Upper lobe of right lung (tissue), 1 donor: ENCODE measurements around the gene PRXL2B. TPM values are rescaled to one million over a fixed set of nuclear protein-coding genes. Genes with fewer than 3 reads are reported as not detected.
A peak's percentile ranks its signal among the peaks of the same experiment; 100 is the strongest.

Source experiments
- ATAC-seq: fragments of 200-7000 bp; cut with Tn5 transposase; one replicate; pipeline ENCODE4 v1.9.1; 2020; ENCODE audit warnings: mild to moderate bottlenecking, moderate library complexity
- DNase-seq: peaks from one replicate; pipeline ENCODE4 v3.0.0-alpha.2; 2020
- H3K27ac ChIP-seq: fragments of 200-600 bp; one replicate; pipeline ENCODE4 v1.8.0; 2022
- H3K27me3 ChIP-seq: fragments of 200-600 bp; one replicate; pipeline ENCODE4 v1.8.0; 2022; ENCODE audit warnings: mild to moderate bottlenecking
- H3K36me3 ChIP-seq: fragments of 200-600 bp; one replicate; pipeline ENCODE4 v1.8.0; 2022
- H3K4me1 ChIP-seq: fragments of 200-600 bp; one replicate; pipeline ENCODE4 v1.8.0; 2022
- H3K4me3 ChIP-seq: fragments of 200-600 bp; one replicate; pipeline ENCODE4 v1.8.0; 2022; ENCODE audit warnings: mild to moderate bottlenecking
- H3K9me3 ChIP-seq: fragments of 200-600 bp; one replicate; pipeline ENCODE4 v1.8.0; 2022
- intact Hi-C: fragments of 100-400 bp; cut with DNase I; formaldehyde crosslinking; loops from one replicate; pipeline ENCODE4 v1.11.0; 2022
- total RNA-seq: library from RNA; stranded (reverse); fragmentation: NEBNext Ultra II Directional; extraction: Animal tissue kit (Norgen Biotek cat#: 25700); gene quantifications from one replicate; pipeline ENCODE4 v1.2.1, GENCODE V29; 2021
- TF ChIP-seq, protein P1 (sequence below): fragments of 200-600 bp; IDR thresholded peaks from one replicate; pipeline ENCODE4 v1.8.0; 2022; ENCODE audit warnings: antibody characterized with exemption
- donor health status: DM: no; HTN: yes; CAD: no; lungs with severe emphysema.

Gene PRXL2B
- total RNA-seq, 1 donor from 2014 or later = 25.9 TPM

DNA sequence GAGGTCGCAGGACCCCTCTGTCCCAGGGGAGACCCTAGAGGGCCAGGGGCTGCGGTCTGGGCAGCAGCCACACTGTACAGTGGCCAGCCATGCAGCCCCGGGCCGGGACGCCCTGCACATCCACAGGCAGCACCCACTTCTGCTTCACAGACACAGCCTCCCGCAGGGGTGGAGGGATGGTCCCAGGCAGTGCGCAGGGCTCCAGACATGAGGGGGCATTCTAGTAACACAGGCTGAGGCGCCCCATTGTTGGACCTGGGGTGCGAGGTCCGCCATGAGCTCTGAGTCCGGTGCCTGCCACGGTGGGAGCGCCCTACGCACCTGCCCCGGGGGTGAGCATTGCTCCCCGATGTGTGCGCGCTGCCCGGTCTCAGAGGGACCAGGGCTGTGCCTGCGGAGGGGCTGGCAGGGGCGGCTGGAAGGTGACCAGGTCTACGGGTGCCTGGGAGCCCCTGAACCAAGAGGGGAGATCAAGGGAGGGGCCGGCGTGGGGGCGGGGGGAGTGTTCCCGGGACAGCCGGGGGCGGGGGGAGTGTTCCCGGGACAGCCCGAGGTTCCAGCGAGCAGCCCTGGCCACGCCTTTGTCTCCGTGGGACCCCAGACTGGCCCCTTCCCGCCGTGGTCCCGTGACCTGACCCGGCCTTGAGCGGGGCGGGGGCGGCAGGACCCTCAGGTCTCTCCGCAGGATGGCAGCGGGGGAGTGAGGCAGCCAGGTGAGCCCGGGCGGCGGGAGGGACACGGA lies 41.8 kb downstream of the PRXL2B start:
- Histone ChIP-seq H3K36me3 (no peaks in the 10 kb centered on the region), H3K4me1 (no peaks in the 10 kb centered on the region), H3K4me3 (no peak overlapping the region), H3K27ac (no peak overlapping the region), H3K27me3 (peaks cover 47% of the 10 kb centered on the region), H3K9me3 (no peaks in the 10 kb centered on the region)
- ATAC-seq (peak; percentile 13), DNase-seq (peak; percentile 62)
- TF ChIP-seq, protein P1, sequence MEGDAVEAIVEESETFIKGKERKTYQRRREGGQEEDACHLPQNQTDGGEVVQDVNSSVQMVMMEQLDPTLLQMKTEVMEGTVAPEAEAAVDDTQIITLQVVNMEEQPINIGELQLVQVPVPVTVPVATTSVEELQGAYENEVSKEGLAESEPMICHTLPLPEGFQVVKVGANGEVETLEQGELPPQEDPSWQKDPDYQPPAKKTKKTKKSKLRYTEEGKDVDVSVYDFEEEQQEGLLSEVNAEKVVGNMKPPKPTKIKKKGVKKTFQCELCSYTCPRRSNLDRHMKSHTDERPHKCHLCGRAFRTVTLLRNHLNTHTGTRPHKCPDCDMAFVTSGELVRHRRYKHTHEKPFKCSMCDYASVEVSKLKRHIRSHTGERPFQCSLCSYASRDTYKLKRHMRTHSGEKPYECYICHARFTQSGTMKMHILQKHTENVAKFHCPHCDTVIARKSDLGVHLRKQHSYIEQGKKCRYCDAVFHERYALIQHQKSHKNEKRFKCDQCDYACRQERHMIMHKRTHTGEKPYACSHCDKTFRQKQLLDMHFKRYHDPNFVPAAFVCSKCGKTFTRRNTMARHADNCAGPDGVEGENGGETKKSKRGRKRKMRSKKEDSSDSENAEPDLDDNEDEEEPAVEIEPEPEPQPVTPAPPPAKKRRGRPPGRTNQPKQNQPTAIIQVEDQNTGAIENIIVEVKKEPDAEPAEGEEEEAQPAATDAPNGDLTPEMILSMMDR = no peak
- intact Hi-C loops = no loop called here

DNA sequence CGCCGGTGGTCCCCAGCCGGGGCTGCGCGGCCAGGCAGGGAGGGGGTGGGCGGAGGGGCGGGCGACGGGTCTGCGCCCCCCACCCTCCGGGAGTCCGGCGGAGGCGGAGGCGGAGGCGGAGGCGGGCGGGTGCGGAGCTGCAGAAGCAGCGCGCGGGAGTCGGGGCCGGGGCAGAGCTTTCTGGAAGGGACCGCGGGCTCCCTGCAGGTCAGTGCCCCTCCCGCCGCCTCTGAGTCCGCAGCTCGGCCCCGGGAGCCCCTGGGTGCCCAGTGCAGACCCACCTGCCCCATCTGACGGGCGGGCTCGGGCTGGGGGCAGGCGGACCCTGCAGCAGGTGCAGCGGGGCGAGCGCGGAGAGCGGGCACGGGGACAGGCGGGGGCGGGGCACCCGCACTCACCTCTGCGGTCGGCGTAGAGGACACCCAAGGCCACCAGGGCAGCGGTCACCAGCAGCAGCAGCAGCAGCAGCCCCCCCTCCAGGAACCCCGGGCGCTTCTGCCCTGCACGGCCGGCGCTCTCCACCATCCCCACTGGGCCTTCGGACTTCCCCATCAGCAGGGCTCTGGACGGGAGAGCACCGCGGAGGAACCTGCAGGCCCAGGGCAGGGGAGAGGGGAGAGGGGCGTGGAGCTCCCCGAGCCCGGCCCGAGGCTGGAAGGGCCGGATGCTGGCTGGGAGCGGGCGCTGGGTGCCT lies 42.5 kb downstream of the PRXL2B start:
- DNase-seq = peak; percentile 63
- H3K27ac ChIP-seq = no peak overlapping the region
- intact Hi-C loops = no loop called here
- no peaks in the 10 kb centered on the region for H3K4me1 ChIP-seq
- no peak for ATAC-seq
- no peaks in the 10 kb centered on the region for H3K9me3 ChIP-seq
- H3K4me3 ChIP-seq = no peak overlapping the region
- TF ChIP-seq, protein P1 = no peak
- H3K36me3 ChIP-seq = no peaks in the 10 kb centered on the region
- H3K27me3 ChIP-seq = peaks cover 54% of the 10 kb centered on the region

DNA sequence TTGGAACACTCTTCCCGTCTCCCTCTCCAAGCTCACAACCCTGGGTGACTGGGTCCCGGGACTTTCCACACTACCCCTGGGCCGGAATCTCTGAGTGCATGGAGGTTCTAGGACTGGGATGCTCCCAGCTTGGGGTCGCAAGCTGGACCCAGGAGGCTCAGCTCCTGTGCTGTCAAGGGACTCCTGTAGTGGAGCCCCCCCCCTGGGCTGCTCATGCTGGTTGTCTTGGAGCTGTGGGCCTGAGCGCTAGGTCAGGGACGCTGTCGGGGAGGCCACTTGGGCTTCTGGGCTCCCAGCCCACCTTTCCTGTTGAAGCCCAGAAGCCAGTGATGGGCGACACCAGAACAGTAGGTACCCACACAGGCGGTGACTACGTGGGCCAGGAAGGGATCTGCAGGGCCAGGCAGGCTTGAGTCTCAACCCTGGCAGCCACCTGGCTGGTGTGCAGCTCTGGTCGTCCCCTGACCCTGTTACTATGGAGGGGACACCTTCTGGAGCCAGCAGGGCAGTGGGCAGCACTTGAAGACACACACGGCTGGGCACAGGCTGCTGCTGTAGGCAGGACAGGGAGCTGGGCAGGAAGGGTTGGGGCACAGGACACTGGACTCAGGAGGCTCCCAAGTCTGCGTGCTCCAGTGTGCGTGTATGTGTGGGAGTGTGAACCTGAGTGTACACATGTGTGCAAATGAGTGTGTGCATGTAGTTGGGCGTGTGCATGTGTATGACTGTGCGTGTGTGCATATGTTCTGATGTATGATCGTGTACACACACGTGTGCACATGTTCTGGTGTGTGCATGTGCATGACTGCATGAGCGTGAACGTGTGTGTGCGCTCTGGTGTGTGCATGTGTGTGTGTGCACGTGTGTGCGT lies 43.3 kb downstream of the PRXL2B start:
- Histone ChIP-seq H3K4me1 (no peaks in the 10 kb centered on the region), H3K36me3 (no peaks in the 10 kb centered on the region), H3K27me3 (peaks cover 56% of the 10 kb centered on the region), H3K4me3 (no peak overlapping the region), H3K27ac (no peak overlapping the region), H3K9me3 (no peaks in the 10 kb centered on the region)
- intact Hi-C loops = no loop called here
- no peak for ATAC-seq
- DNase-seq = peak; percentile 59
- TF ChIP-seq, protein P1 = no peak

DNA sequence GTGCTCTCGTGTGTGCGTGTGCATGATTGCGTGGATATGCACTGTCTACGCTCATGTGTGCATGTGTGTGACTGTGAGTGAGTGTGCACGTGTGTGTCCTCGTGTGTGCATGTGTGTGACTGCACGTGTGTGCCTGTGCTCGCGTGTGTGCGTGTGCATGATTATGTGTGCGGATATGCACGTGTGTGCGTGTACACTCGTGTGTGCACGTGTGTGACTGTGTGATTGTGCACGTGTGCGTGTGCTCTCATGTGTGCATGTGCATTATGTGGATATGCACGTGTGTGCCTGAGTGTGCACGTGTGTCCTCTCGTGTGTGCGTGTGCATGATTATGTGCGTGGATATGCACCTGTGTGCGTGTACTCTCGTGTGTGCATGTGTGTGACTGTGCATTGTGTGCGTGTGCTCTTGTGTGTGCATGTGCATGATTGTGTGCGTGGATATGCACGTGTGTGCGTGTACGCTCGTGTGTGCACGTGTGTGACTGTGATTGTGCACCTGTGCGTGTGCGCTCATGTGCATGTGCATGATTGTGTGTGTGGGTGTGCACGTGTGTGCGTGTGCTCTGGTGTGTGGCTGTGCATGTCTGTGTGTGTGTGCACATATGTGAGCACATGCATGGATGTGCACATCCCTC lies 44.0 kb downstream of the PRXL2B start:
- intact Hi-C loops = no loop called here
- peaks cover 61% of the 10 kb centered on the region for H3K27me3 ChIP-seq
- no peaks in the 10 kb centered on the region for H3K4me1 ChIP-seq
- no peaks in the 10 kb centered on the region for H3K9me3 ChIP-seq
- TF ChIP-seq, protein P1 = no peak
- no peak overlapping the region for H3K27ac ChIP-seq
- DNase-seq = peak; percentile 6
- ATAC-seq = no peak
- H3K36me3 ChIP-seq = no peaks in the 10 kb centered on the region
- no peak overlapping the region for H3K4me3 ChIP-seq
